ENCODE data around the gene GALNT14. TPM values are rescaled to one million over a fixed set of nuclear protein-coding genes. Genes with fewer than 3 reads are reported as not detected.

GALNT14 gene
- total and polyA plus RNA-seq, 2 donors (not counting 1 experiment from before 2014, with no cell fraction given), result 3.1 to 6.2 TPM

DNA sequence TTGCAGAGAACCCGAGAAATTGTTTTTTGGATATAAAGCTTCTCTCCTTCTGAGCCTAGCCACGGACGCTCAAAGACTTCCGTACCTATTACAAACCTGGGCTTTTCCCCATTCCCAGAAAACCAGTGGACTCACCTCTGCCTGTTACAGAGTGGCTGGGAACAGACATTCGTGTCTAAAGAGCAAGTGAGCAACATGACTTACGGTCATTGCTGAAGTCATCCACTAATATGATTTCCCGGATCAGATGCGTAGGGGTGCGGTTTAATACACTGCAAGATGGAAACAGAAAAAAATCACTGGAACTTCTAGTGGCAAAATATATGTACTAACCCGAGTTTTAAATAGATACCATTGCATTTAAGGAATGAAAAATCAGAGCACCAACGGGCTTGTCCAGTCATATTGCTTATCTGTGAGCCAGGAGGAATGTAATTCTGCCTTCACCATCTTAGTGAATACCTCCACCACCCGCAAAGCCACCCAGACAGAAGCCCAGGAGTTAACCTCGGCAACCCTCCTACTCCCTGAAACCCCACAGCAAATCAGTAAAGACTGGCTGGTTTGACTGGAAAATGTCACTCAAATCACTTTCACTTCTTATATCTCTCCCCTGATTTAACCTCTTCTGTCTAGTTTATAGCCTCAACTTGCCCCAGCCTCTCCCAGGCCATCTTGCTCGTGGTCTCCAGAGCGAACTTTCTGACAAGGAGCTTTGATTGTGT is 179.9 kb downstream of the GALNT14 start:
- DNase-seq (no peak), ATAC-seq (ENCODE audit: low read depth) (no peak)
- intact Hi-C loops (cut with micrococcal nuclease), result no loop called here
- Histone ChIP-seq H3K9ac (ENCODE audit: low read length) (no peak overlapping the region), H3K4me3 (ENCODE audit: control extremely low read depth in 1 of 5, extremely low read depth in 1 of 5, insufficient read depth in 1 of 5, low read depth in 2 of 5, low read length in 4 of 5) (no peak overlapping the region), H3K27me3 (replicated peaks in 1 of 4; ENCODE audit: control extremely low read depth in 1 of 4, control insufficient read depth in 3 of 4, insufficient read depth in 4 of 4, low read length in 3 of 4) (no peaks in the 10 kb centered on the region), H3K4me1 (ENCODE audit: control insufficient read depth in 2 of 2, insufficient read depth in 2 of 2, low read length in 2 of 2) (no peaks in the 10 kb centered on the region), H3K9me3 (ENCODE audit: control extremely low read depth in 1 of 3, control insufficient read depth in 2 of 3, insufficient read depth in 1 of 3, low read length in 2 of 3) (no peaks in the 10 kb centered on the region), H3K36me3 (replicated peaks in 1 of 2; ENCODE audit: control extremely low read depth in 1 of 2, control insufficient read depth in 1 of 2, extremely low read depth in 1 of 2, insufficient read depth in 2 of 2, low read length in 1 of 2) (no peaks in the 10 kb centered on the region), H3K4me2 (replicated peaks; ENCODE audit: low read depth, low read length, poor library complexity, severe bottlenecking) (no peak overlapping the region), H4K20me1 (ENCODE audit: control insufficient read depth, insufficient read depth, low read length, poor library complexity, severe bottlenecking) (no peaks in the 10 kb centered on the region), H3K79me2 (ENCODE audit: control insufficient read depth, insufficient read depth, low read length) (no peaks in the 10 kb centered on the region), H3K27ac (ENCODE audit: low read length in 2 of 2) (no peak overlapping the region), H2AFZ (ENCODE audit: insufficient read depth, low read depth, low read length, poor library complexity, severe bottlenecking) (no peak overlapping the region)
- CTCF ChIA-PET, result interaction anchor here (0.7 kb wide), 1 partner anchor 8 kb away, joined by 3 read pairs; no protein-coding TSS in a partner anchor
- Mint-ChIP-seq H3K27me3 (no peaks in the 10 kb centered on the region), H3K4me3 (no peak overlapping the region), H3K9me3 (ENCODE audit: insufficient read depth) (no peaks in the 10 kb centered on the region), H3K27ac (no peak overlapping the region), H3K4me1 (no peaks in the 10 kb centered on the region)
- TF ChIP-seq, protein P1, sequence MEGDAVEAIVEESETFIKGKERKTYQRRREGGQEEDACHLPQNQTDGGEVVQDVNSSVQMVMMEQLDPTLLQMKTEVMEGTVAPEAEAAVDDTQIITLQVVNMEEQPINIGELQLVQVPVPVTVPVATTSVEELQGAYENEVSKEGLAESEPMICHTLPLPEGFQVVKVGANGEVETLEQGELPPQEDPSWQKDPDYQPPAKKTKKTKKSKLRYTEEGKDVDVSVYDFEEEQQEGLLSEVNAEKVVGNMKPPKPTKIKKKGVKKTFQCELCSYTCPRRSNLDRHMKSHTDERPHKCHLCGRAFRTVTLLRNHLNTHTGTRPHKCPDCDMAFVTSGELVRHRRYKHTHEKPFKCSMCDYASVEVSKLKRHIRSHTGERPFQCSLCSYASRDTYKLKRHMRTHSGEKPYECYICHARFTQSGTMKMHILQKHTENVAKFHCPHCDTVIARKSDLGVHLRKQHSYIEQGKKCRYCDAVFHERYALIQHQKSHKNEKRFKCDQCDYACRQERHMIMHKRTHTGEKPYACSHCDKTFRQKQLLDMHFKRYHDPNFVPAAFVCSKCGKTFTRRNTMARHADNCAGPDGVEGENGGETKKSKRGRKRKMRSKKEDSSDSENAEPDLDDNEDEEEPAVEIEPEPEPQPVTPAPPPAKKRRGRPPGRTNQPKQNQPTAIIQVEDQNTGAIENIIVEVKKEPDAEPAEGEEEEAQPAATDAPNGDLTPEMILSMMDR (IDR thresholded peaks at IDR 0.05), result no peak
- no peak for TF ChIP-seq EZH2 (IDR thresholded peaks at IDR 0.05; ENCODE audit: borderline replicate concordance, insufficient read depth, low read depth, low read length, poor library complexity, severe bottlenecking)
- 94% methylated on average over 9 of the region's 15 CpGs for WGBS (ENCODE audit: insufficient coverage)
- POLR2A ChIA-PET, result no interaction called here

DNA sequence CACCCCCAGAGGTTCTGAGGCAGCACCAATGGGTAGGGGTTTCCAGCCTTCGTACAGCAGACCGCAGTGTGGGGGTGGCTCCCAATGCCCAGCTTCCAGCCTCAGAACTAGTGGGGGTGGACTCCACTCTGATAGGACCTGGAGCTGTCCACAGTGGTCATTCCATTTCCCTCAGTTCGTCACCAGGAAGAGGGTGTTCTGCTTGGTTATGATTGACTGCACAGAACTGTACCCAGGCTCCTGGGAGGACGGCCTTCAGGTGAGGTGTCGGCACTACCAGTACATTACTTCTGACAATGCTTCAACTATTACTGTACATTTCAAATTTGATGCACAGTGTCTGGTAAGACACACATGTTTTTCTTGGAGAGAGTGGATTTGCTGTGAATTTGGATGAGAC is 180.6 kb downstream of the GALNT14 start:
- TF ChIP-seq, protein P1 (IDR thresholded peaks at IDR 0.05), result no peak
- Histone ChIP-seq H3K27me3 (replicated peaks in 1 of 4; ENCODE audit: control extremely low read depth in 1 of 4, control insufficient read depth in 3 of 4, insufficient read depth in 4 of 4, low read length in 3 of 4) (no peaks in the 10 kb centered on the region), H3K4me1 (ENCODE audit: control insufficient read depth in 2 of 2, insufficient read depth in 2 of 2, low read length in 2 of 2) (no peaks in the 10 kb centered on the region), H3K27ac (ENCODE audit: low read length in 2 of 2) (no peak overlapping the region), H3K4me3 (ENCODE audit: control extremely low read depth in 1 of 5, extremely low read depth in 1 of 5, insufficient read depth in 1 of 5, low read depth in 2 of 5, low read length in 4 of 5) (no peak overlapping the region), H3K9me3 (ENCODE audit: control extremely low read depth in 1 of 3, control insufficient read depth in 2 of 3, insufficient read depth in 1 of 3, low read length in 2 of 3) (no peaks in the 10 kb centered on the region), H3K4me2 (replicated peaks; ENCODE audit: low read depth, low read length, poor library complexity, severe bottlenecking) (no peak overlapping the region), H3K79me2 (ENCODE audit: control insufficient read depth, insufficient read depth, low read length) (no peaks in the 10 kb centered on the region), H3K9ac (ENCODE audit: low read length) (no peak overlapping the region), H2AFZ (ENCODE audit: insufficient read depth, low read depth, low read length, poor library complexity, severe bottlenecking) (no peak overlapping the region), H3K36me3 (replicated peaks in 1 of 2; ENCODE audit: control extremely low read depth in 1 of 2, control insufficient read depth in 1 of 2, extremely low read depth in 1 of 2, insufficient read depth in 2 of 2, low read length in 1 of 2) (no peaks in the 10 kb centered on the region), H4K20me1 (ENCODE audit: control insufficient read depth, insufficient read depth, low read length, poor library complexity, severe bottlenecking) (no peaks in the 10 kb centered on the region)
- 94% methylated on average over 2 of the region's 5 CpGs for WGBS (ENCODE audit: insufficient coverage)
- DNase-seq (no peak), ATAC-seq (ENCODE audit: low read depth) (no peak)
- intact Hi-C loops (cut with micrococcal nuclease), result no loop called here
- CTCF ChIA-PET, result no interaction called here
- H3K4me3 Mint-ChIP-seq, result no peak overlapping the region
- H3K27ac Mint-ChIP-seq, result no peak overlapping the region
- no peaks in the 10 kb centered on the region for H3K4me1 Mint-ChIP-seq
- no peaks in the 10 kb centered on the region for H3K9me3 Mint-ChIP-seq (ENCODE audit: insufficient read depth)
- no peaks in the 10 kb centered on the region for H3K27me3 Mint-ChIP-seq
- POLR2A ChIA-PET, result no interaction called here

All from B cell (primary cell).